H9 (cell line): ENCODE results near the gene PPARD. TPM values are rescaled to one million over a fixed set of nuclear protein-coding genes. Genes with fewer than 3 reads are reported as not detected.

ENCODE experiments used
- DNase-seq: peaks from one replicate; pipeline ENCODE4 v3.0.0-alpha.2; 2017
- H2AFZ ChIP-seq: one replicate; pipeline ENCODE4 v1.6.1; 2013; ENCODE audit warnings: mild to moderate bottlenecking, low read length, control low read depth, moderate library complexity
- H2AK5ac ChIP-seq: 2 replicates; pipeline ENCODE4 v1.6.1; 2013; ENCODE audit warnings: low read length, control low read depth, mixed read lengths; ENCODE audit not compliant: insufficient read length
- H2BK120ac ChIP-seq: one replicate; pipeline ENCODE4 v1.6.1; 2013; ENCODE audit warnings: low read depth, mild to moderate bottlenecking, low read length, control low read depth, inconsistent platforms; ENCODE audit not compliant: poor library complexity, severe bottlenecking
- H2BK12ac ChIP-seq: 2 replicates; pipeline ENCODE4 v1.6.1; 2013; ENCODE audit warnings: low read length, control low read depth, mixed read lengths, low read depth; ENCODE audit not compliant: insufficient read length
- H2BK15ac ChIP-seq: 2 replicates; pipeline ENCODE4 v1.6.1; 2013; ENCODE audit warnings: low read depth, low read length, control low read depth
- H2BK20ac ChIP-seq: one replicate; pipeline ENCODE4 v1.6.1; 2013; ENCODE audit warnings: low read depth, mild to moderate bottlenecking, low read length, control low read depth, inconsistent platforms; ENCODE audit not compliant: poor library complexity, severe bottlenecking
- H2BK5ac ChIP-seq: 2 replicates; pipeline ENCODE4 v1.6.1; 2013; ENCODE audit warnings: low read length, control low read depth, mixed read lengths; ENCODE audit not compliant: insufficient read length
- H3K14ac ChIP-seq: 2 replicates; pipeline ENCODE4 v1.6.1; 2013; ENCODE audit warnings: low read length, control low read depth; ENCODE audit not compliant: insufficient read depth
- H3K18ac ChIP-seq: 2 replicates; pipeline ENCODE4 v1.6.1; 2013; ENCODE audit warnings: low read depth, mild to moderate bottlenecking, mixed read lengths, low read length, control low read depth; ENCODE audit not compliant: insufficient read length
- H3K23ac ChIP-seq: 2 replicates; pipeline ENCODE4 v1.6.1; 2013; ENCODE audit warnings: low read length, control low read depth, mixed read lengths, low read depth; ENCODE audit not compliant: insufficient read length
- H3K23me2 ChIP-seq: 2 replicates; pipeline ENCODE4 v1.6.1; 2013; ENCODE audit warnings: low read depth, mild to moderate bottlenecking, mixed read lengths, low read length, control low read depth; ENCODE audit not compliant: insufficient read length, poor library complexity, severe bottlenecking
- H3K27ac ChIP-seq: 2 replicates; pipeline ENCODE4 v1.5.1; 2013; ENCODE audit warnings: low read length, control low read depth, mixed read lengths, low read depth; ENCODE audit not compliant: insufficient read length
- H3K27me3 ChIP-seq: 2 replicates; pipeline ENCODE4 v1.6.1; 2013; ENCODE audit warnings: low read length, control low read depth, inconsistent platforms; ENCODE audit not compliant: insufficient read depth
- H3K4ac ChIP-seq: 2 replicates; pipeline ENCODE4 v1.6.1; 2013; ENCODE audit warnings: low read depth, mild to moderate bottlenecking, control low read depth, inconsistent platforms, low read length, moderate library complexity
- H3K4me1 ChIP-seq: 2 replicates; pipeline ENCODE4 v1.6.1; 2013; ENCODE audit warnings: low read length, control low read depth, inconsistent platforms; ENCODE audit not compliant: insufficient read depth
- H3K4me2 ChIP-seq: 2 replicates; pipeline ENCODE4 v1.6.1; 2013; ENCODE audit warnings: low read length, control low read depth, mixed read lengths; ENCODE audit not compliant: insufficient read length, insufficient read depth
- H3K56ac ChIP-seq: 2 replicates; pipeline ENCODE4 v1.6.1; 2013; ENCODE audit warnings: low read depth, mild to moderate bottlenecking, mixed read lengths, low read length, control low read depth; ENCODE audit not compliant: insufficient read length
- H3K79me1 ChIP-seq: 2 replicates; pipeline ENCODE4 v1.6.1; 2013; ENCODE audit warnings: low read depth, mild to moderate bottlenecking, moderate library complexity, low read length, control low read depth, inconsistent platforms; ENCODE audit not compliant: insufficient read depth, poor library complexity, severe bottlenecking
- H3K79me2 ChIP-seq: 2 replicates; pipeline ENCODE4 v1.6.1; 2013; ENCODE audit warnings: low read length, control low read depth, inconsistent platforms; ENCODE audit not compliant: insufficient read depth
- H3K9ac ChIP-seq: 2 replicates; pipeline ENCODE4 v1.6.1; 2013; ENCODE audit warnings: low read length, control low read depth, mixed read lengths; ENCODE audit not compliant: insufficient read length; ENCODE audit errors: extremely low read depth
- H3K9me3 ChIP-seq: one replicate; pipeline ENCODE4 v1.6.1; 2013; ENCODE audit warnings: low read depth, low read length, inconsistent platforms; ENCODE audit not compliant: control insufficient read depth
- H3T11ph ChIP-seq: one replicate; pipeline ENCODE4 v1.6.1; 2013; ENCODE audit warnings: mild to moderate bottlenecking, low read length, control low read depth, inconsistent platforms
- H4K20me1 ChIP-seq: one replicate; pipeline ENCODE4 v1.6.1; 2013; ENCODE audit not compliant: control insufficient read depth, insufficient read length, insufficient read depth
- H4K5ac ChIP-seq: 2 replicates; pipeline ENCODE4 v1.6.1; 2013; ENCODE audit warnings: low read depth, mild to moderate bottlenecking, mixed read lengths, low read length, control low read depth; ENCODE audit not compliant: insufficient read length
- H4K8ac ChIP-seq: replicated peaks from 2 replicates; pipeline ENCODE4 v1.6.1; 2013; ENCODE audit warnings: low read length, control low read depth, mixed read lengths, low read depth; ENCODE audit not compliant: insufficient read length
- H4K91ac ChIP-seq: 2 replicates; pipeline ENCODE4 v1.6.1; 2013; ENCODE audit warnings: low read depth, mild to moderate bottlenecking, moderate library complexity, mixed read lengths, low read length, control low read depth; ENCODE audit not compliant: insufficient read length
- H3K27ac Mint-ChIP-seq, 3 experiments: 2 replicates in 2 of 3; 3 replicates in 1 of 3; pipeline ENCODE4 v1.8.0; 2020 to 2021; ENCODE audit warnings: mixed read lengths in 3 of 3, mild to moderate bottlenecking in 1 of 3, moderate library complexity in 1 of 3
- H3K27me3 Mint-ChIP-seq: 2 replicates; pipeline ENCODE4 v1.8.0; 2021; ENCODE audit warnings: low read depth, mild to moderate bottlenecking, moderate library complexity, mixed read lengths
- H3K36me3 Mint-ChIP-seq, 3 experiments: 2 replicates in 2 of 3; 3 replicates in 1 of 3; pipeline ENCODE4 v1.8.0; 2020 to 2021; ENCODE audit warnings: low read depth in 3 of 3, mixed read lengths in 3 of 3; ENCODE audit not compliant: insufficient read depth in 1 of 3
- H3K4me1 Mint-ChIP-seq, 2 experiments: 2 replicates each; pipeline ENCODE4 v1.8.0; 2020; ENCODE audit warnings: mixed read lengths in 2 of 2
- H3K4me3 Mint-ChIP-seq, 2 experiments: 2 replicates in 1 of 2; 3 replicates in 1 of 2; pipeline ENCODE4 v1.8.0; 2020 to 2021; ENCODE audit warnings: mild to moderate bottlenecking in 2 of 2, mixed read lengths in 2 of 2, moderate library complexity in 1 of 2
- H3K9me3 Mint-ChIP-seq, 2 experiments: 2 replicates in 1 of 2; 3 replicates in 1 of 2; pipeline ENCODE4 v1.8.0; 2020; ENCODE audit warnings: mild to moderate bottlenecking in 2 of 2, mixed read lengths in 2 of 2, moderate library complexity in 1 of 2
- WGBS: extraction: QIAGEN DNeasy Blood & Tissue Kit; methylation state at CpG from one replicate; pipeline ENCODE4 v1.1.7; 2013; ENCODE audit warnings: missing lambda C conversion rate, low lambda C conversion rate, mixed read lengths; ENCODE audit not compliant: insufficient read length; ENCODE audit errors: extremely low coverage; 5-methylcytosine and 5-hydroxymethylcytosine counted together
- total RNA-seq: library from RNA; stranded (reverse); gene quantifications from 2 replicates; pipeline ENCODE4 v1.2.1, GENCODE V29; 2021
- TF ChIP-seq, protein P1 (sequence below): fragments of 200-600 bp; sonication (generic); conservative IDR thresholded peaks from 3 replicates; pipeline ENCODE4 v1.8.0; 2021; ENCODE audit warnings: antibody characterized with exemption, mild to moderate bottlenecking

Gene PPARD
- total RNA-seq, 1 experiment from 2014 or later: 11.7 TPM

DNA sequence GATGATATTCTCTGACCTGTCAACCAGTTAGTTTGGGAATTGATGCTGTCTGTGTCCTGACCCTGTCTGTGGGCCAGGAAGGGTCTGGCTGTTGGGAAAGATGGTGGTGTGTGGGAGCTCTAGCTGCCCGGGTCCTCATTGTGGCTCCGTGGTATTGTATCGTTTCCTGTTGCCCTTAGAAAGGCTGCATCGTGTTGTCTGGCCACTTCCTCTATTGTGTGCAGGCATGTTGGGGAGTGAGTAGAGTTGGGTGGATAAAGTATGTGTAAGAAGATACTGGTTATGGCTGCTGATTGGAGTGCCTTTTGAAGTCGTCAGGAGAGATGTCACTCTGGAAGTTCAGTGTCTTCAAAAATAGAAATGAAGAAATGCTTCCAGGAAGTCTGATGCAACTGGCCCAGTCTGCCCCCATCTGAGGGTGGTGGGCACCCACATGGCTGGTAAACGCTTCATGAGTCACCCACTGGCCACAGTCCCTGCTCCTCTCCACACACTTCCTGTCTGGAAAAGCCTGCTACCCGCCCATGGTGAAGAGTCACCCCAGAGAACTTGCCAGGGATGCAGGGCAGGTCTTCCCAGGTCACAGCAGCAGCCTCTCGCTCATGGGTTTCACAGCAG, 27.9 kb downstream of the PPARD start:
- Histone ChIP-seq H2BK5ac (no peak overlapping the region), H3K23me2 (no peaks in the 10 kb centered on the region), H3K79me2 (no peaks in the 10 kb centered on the region), H2BK120ac (no peak overlapping the region), H3K79me1 (no peaks in the 10 kb centered on the region), H4K20me1 (no peaks in the 10 kb centered on the region), H2BK20ac (no peak overlapping the region), H2AK5ac (no peak overlapping the region), H3T11ph (no peak overlapping the region), H3K27me3 (no peaks in the 10 kb centered on the region), H4K91ac (no peak overlapping the region), H4K5ac (no peak overlapping the region), H2AFZ (no peak overlapping the region), H3K4me1 (no peaks in the 10 kb centered on the region), H3K14ac (no peak overlapping the region), H2BK12ac (no peak overlapping the region), H3K4me2 (no peak overlapping the region), H3K27ac (no peak overlapping the region), H3K23ac (no peak overlapping the region), H3K18ac (no peak overlapping the region), H3K9me3 (no peaks in the 10 kb centered on the region), H3K56ac (no peak overlapping the region), H2BK15ac (no peak overlapping the region), H4K8ac (no peak overlapping the region), H3K4ac (no peak overlapping the region), H3K9ac (no peak overlapping the region)
- TF ChIP-seq, protein P1, sequence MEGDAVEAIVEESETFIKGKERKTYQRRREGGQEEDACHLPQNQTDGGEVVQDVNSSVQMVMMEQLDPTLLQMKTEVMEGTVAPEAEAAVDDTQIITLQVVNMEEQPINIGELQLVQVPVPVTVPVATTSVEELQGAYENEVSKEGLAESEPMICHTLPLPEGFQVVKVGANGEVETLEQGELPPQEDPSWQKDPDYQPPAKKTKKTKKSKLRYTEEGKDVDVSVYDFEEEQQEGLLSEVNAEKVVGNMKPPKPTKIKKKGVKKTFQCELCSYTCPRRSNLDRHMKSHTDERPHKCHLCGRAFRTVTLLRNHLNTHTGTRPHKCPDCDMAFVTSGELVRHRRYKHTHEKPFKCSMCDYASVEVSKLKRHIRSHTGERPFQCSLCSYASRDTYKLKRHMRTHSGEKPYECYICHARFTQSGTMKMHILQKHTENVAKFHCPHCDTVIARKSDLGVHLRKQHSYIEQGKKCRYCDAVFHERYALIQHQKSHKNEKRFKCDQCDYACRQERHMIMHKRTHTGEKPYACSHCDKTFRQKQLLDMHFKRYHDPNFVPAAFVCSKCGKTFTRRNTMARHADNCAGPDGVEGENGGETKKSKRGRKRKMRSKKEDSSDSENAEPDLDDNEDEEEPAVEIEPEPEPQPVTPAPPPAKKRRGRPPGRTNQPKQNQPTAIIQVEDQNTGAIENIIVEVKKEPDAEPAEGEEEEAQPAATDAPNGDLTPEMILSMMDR: no peak
- Mint-ChIP-seq H3K27ac (peak overlapping the region in 1 of 3 experiments; percentile 67; a peak in 3 of 7 replicates), H3K4me3 (no peak overlapping the region), H3K4me1 (peaks cover 0 to 4% of the 10 kb centered on the region in 2 experiments; a peak in 2 of 4 replicates), H3K27me3 (no peaks in the 10 kb centered on the region), H3K36me3 (peaks cover 0 to 2% (median 0%) of the 10 kb centered on the region in 3 experiments; a peak in 2 of 7 replicates), H3K9me3 (no peaks in the 10 kb centered on the region)
- DNase-seq: no peak
- no CpG with 5 or more reads among the region's 8 CpGs for WGBS
